A673 (cell line): Measurements from ENCODE around the gene GPR158. TPM values are rescaled to one million over a fixed set of nuclear protein-coding genes. Genes with fewer than 3 reads are reported as not detected.

ENCODE experiments used
- BruUV-seq: library from RNA; stranded (reverse); fragments of 400-500 nt; replicated peaks from 2 replicates; lab custom pipeline; 2021; lab: Mats Ljungman, UMichigan
- CTCF ChIA-PET: fragments of 300-600 bp; sonication (Branson Sonifier 250); formaldehyde crosslinking; loops from one replicate; lab custom pipeline; 2022; ENCODE audit warnings: antibody characterized with exemption; lab: Charles Lee
- POLR2A ChIA-PET: fragments of 300-600 bp; sonication (Branson Sonifier 250); formaldehyde crosslinking; loops from one replicate; lab custom pipeline; 2022; ENCODE audit warnings: antibody characterized with exemption; ENCODE audit not compliant: low non-redundant PET; lab: Charles Lee
- DNase-seq: peaks from one replicate; pipeline ENCODE4 v3.0.0-alpha.2; 2015; ENCODE audit warnings: low spot score
- H3K27ac ChIP-seq: fragments of 200-600 bp; sonication (generic); 2 replicates; pipeline ENCODE4 v1.5.1; 2016; ENCODE audit warnings: mixed run types, low read depth, mild to moderate bottlenecking, mixed read lengths, antibody characterized with exemption, low read length; ENCODE audit not compliant: poor library complexity, severe bottlenecking
- H3K27me3 ChIP-seq: fragments of 200-600 bp; sonication (generic); replicated peaks from 2 replicates; pipeline ENCODE4 v1.6.1; 2017; ENCODE audit warnings: mixed run types, low read depth, mild to moderate bottlenecking, mixed read lengths, antibody characterized with exemption, low read length; ENCODE audit not compliant: insufficient read depth, poor library complexity
- H3K36me3 ChIP-seq: fragments of 200-600 bp; sonication (generic); 2 replicates; pipeline ENCODE4 v1.6.1; 2016; ENCODE audit warnings: mixed run types, mild to moderate bottlenecking, mixed read lengths, antibody characterized with exemption, low read length; ENCODE audit not compliant: insufficient read depth, poor library complexity, severe bottlenecking
- H3K4me1 ChIP-seq: fragments of 200-600 bp; sonication (generic); 2 replicates; pipeline ENCODE4 v1.6.1; 2017; ENCODE audit warnings: mixed run types, mild to moderate bottlenecking, mixed read lengths, antibody characterized with exemption, low read length; ENCODE audit not compliant: insufficient read depth, poor library complexity, severe bottlenecking
- H3K4me3 ChIP-seq: fragments of 200-600 bp; sonication (generic); 2 replicates; pipeline ENCODE4 v1.5.1; 2016; ENCODE audit warnings: low read depth, mixed run types, mild to moderate bottlenecking, mixed read lengths, low read length; ENCODE audit not compliant: poor library complexity, severe bottlenecking
- H3K9me3 ChIP-seq: fragments of 200-600 bp; sonication (generic); 2 replicates; pipeline ENCODE4 v1.6.1; 2016; ENCODE audit warnings: mixed run types, low read depth, mild to moderate bottlenecking, mixed read lengths, antibody characterized with exemption, low read length; ENCODE audit not compliant: poor library complexity, severe bottlenecking
- EZH2 ChIP-seq: fragments of 200-600 bp; sonication (generic); IDR thresholded peaks from 2 replicates; pipeline ENCODE4 v1.6.1; 2017; ENCODE audit warnings: borderline replicate concordance, low read depth, mild to moderate bottlenecking, mixed read lengths, antibody characterized with exemption, low read length; ENCODE audit not compliant: poor library complexity, severe bottlenecking
- intact Hi-C: fragments of 100-400 bp; cut with micrococcal nuclease; formaldehyde crosslinking; loops from one replicate; pipeline ENCODE4 v1.10.0; 2022; ENCODE audit not compliant: unreplicated experiment
- total RNA-seq: library from RNA; stranded (reverse); gene quantifications from 2 replicates; pipeline ENCODE4 v1.2.3, GENCODE V29; 2021
- TF ChIP-seq, protein P1 (sequence below): fragments of 300-800, 200-600 bp; sonication (generic); conservative IDR thresholded peaks from 2 replicates; pipeline ENCODE4 v1.5.1; 2017; ENCODE audit warnings: low read depth, mild to moderate bottlenecking, antibody characterized with exemption, low read length, moderate library complexity, mixed read lengths

GPR158 gene
- total RNA-seq, 1 experiment from 2014 or later: not detected

DNA sequence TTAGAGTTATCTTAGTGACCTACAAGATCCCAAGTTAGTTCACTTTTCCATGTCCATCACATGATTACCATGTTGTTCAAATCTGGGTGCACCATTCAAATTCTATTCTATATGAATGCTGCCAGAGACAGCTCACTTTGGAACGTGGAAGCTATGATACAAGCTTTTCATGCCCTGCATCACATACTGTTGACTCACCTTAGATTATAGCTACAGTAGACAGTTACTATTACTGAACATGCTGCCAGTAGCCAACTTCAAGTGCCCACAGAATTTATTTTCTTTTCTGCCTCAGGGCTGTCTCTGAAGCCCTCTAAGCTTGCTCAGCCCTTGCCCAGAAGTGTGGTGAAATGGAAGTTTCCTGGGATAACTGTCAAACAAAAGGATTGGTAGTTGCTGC, 231.1 kb downstream of the GPR158 start:
- H3K4me1 ChIP-seq: no peaks in the 10 kb centered on the region
- H3K4me3 ChIP-seq: no peak overlapping the region
- peaks cover 4% of the 10 kb centered on the region for H3K27me3 ChIP-seq
- H3K27ac ChIP-seq: no peak overlapping the region
- no peak for DNase-seq
- no TSS peak for BruUV-seq
- H3K9me3 ChIP-seq: no peaks in the 10 kb centered on the region
- H3K36me3 ChIP-seq: no peaks in the 10 kb centered on the region
- ChIA-PET CTCF (no interaction called here), POLR2A (no interaction called here)
- intact Hi-C loops: no loop called here
- no peak for TF ChIP-seq EZH2
- TF ChIP-seq, protein P1, sequence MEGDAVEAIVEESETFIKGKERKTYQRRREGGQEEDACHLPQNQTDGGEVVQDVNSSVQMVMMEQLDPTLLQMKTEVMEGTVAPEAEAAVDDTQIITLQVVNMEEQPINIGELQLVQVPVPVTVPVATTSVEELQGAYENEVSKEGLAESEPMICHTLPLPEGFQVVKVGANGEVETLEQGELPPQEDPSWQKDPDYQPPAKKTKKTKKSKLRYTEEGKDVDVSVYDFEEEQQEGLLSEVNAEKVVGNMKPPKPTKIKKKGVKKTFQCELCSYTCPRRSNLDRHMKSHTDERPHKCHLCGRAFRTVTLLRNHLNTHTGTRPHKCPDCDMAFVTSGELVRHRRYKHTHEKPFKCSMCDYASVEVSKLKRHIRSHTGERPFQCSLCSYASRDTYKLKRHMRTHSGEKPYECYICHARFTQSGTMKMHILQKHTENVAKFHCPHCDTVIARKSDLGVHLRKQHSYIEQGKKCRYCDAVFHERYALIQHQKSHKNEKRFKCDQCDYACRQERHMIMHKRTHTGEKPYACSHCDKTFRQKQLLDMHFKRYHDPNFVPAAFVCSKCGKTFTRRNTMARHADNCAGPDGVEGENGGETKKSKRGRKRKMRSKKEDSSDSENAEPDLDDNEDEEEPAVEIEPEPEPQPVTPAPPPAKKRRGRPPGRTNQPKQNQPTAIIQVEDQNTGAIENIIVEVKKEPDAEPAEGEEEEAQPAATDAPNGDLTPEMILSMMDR: no peak

DNA sequence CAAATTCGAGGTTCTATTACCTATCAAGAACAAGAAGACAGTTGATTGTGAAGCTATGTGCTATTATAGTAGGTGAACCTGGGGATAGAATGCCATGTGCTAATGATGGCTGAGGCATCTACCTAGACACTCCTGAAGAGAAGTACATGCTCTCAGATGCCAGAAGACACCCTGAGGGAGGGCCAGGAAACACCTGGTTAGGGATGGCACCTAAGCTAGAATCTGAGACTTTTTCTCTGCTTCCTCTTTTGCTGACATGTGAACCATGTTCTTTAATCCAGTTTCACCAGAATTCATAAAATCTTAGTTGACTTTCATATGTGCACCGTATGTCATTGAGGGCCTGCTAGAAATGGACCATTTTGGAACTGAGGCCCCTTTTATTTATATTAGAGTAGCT, 242.8 kb downstream of the GPR158 start:
- ChIA-PET CTCF (no interaction called here), POLR2A (no interaction called here)
- DNase-seq: no peak
- Histone ChIP-seq H3K9me3 (no peaks in the 10 kb centered on the region), H3K27ac (no peak overlapping the region), H3K4me3 (no peak overlapping the region), H3K36me3 (no peaks in the 10 kb centered on the region), H3K4me1 (no peaks in the 10 kb centered on the region), H3K27me3 (no peaks in the 10 kb centered on the region)
- TF ChIP-seq, protein P1: no peak
- no peak for TF ChIP-seq EZH2
- intact Hi-C loops: no loop called here
- no TSS peak for BruUV-seq

GRCh38 chr10:25425776-25426175, 251.0 kb downstream of the GPR158 start:
- no peak overlapping the region for H3K4me3 ChIP-seq
- H3K9me3 ChIP-seq: no peaks in the 10 kb centered on the region
- no peak for DNase-seq
- H3K36me3 ChIP-seq: no peaks in the 10 kb centered on the region
- H3K27ac ChIP-seq: no peak overlapping the region
- intact Hi-C loops: no loop called here
- POLR2A ChIA-PET: no interaction called here
- no peaks in the 10 kb centered on the region for H3K27me3 ChIP-seq
- TF ChIP-seq, protein P1: no peak
- no peak for TF ChIP-seq EZH2
- CTCF ChIA-PET: no interaction called here
- BruUV-seq: no TSS peak
- no peaks in the 10 kb centered on the region for H3K4me1 ChIP-seq
